ENCODE data around the gene EFCAB12. TPM values are rescaled to one million over a fixed set of nuclear protein-coding genes. Genes with fewer than 3 reads are reported as not detected.
"Not testable (repeated sequence)": the region's sequence is repeated elsewhere in the genome, so short reads cannot be mapped to it uniquely, and the experiment has no call there.

EFCAB12 gene
- polyA plus RNA-seq, 4 donors, result 0.55 to 5.6 (median 3.7) TPM

DNA sequence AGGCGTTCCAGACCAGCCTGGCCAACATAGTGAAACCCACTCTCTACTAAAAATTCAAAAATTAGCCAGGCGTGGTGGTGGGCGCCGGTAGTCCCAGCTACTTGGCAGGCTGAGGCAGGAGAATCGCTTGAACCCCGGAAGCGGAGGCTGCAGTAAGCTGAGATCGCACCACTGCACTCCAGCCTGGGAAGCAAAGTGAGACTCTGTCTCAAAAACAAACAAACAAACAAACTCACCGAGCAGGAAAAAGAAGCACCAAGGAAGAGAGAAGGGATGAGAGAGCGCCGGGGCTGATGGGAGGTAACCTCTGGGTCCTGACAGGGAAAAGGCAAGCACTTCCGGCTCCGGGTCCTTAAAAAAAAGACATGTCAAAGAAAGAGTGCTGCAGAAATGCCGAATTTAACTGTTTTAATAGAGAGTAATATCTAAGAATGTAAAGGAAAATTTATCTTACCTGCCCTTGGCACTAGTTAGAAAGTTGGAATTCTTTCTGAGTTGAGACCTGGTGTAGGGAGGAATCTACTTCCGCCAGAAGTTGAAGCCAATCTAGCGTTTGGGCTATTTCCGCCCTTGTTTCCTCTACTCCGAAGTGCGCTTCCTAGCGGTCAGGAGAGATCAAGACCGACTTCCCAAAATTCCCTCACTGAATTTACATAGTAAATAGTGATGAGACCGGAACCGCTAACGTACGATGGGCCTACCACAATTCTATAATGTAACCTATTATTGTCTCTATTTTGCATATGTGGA, 29.1 kb downstream of the EFCAB12 start:
- DNase-seq (ENCODE audit: low read depth in 4 of 4, low spot score in 3 of 4), result peak; percentile 92 to 95 (median 94)

- DNase-seq (ENCODE audit: low read depth in 4 of 4, low spot score in 3 of 4), result no peak
Observed at GRCh38 chr3:129398803-129399144, 29.7 kb downstream of the EFCAB12 start.

DNA sequence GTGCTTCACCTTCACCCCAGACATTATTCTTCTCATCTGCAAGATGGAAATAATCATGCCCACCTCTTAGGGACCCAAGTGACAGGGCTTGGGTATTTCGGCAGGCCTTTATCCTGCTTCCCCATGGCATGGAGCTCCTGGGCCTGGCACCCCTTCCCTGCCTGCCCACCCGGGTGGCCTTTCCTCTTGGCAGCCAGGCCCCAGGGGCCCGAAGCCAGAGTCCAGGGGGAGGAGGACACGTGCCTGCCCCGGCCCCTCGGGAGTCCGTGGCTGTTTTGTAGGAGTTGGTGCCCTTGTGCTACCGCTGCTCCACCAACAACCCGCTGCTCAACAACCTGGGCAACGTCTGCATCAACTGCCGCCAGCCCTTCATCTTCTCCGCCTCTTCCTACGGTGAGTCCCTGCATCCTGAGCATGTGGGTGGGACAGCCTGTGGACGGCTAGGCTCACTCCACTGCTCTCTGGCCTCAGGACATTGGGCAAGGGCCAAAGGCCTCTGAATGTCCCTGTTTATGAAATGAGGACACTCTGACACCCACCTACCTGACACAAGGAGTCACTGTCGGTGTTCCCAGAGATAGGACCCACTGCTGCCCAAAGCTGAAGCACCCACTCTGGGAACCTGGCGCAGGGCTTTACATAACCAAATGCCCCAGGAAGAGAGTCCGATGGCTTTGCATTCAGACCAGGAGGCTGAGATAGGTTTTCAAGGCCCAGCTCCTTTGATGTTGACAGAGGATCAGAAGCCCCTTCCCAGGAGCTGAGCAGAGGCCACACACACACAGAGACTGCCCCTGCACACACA, 34.5 kb downstream of the EFCAB12 start:
- DNase-seq (ENCODE audit: low read depth in 4 of 4, low spot score in 3 of 4), result not testable (repeated sequence)

DNA sequence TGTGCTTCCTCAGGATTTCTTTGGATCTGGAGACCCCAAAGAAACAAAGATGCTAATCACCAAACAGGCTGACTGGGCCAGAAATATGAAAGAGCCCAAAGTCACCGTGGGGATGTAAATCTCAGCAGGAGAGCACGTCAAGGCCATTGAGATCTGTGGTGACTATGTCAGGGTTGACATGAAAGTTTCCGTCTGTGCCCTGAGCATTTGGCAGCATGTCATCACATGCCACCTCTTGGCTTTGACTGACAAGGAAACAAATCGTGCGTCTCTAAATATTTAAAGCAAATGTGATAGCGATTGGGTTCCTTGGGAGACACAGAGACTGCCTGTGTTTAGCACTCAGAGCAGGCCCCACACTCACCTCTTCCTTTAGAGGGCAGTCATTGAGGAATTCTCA, 35.2 kb downstream of the EFCAB12 start:
- DNase-seq (ENCODE audit: low read depth in 4 of 4, low spot score in 3 of 4), result no peak

DNA sequence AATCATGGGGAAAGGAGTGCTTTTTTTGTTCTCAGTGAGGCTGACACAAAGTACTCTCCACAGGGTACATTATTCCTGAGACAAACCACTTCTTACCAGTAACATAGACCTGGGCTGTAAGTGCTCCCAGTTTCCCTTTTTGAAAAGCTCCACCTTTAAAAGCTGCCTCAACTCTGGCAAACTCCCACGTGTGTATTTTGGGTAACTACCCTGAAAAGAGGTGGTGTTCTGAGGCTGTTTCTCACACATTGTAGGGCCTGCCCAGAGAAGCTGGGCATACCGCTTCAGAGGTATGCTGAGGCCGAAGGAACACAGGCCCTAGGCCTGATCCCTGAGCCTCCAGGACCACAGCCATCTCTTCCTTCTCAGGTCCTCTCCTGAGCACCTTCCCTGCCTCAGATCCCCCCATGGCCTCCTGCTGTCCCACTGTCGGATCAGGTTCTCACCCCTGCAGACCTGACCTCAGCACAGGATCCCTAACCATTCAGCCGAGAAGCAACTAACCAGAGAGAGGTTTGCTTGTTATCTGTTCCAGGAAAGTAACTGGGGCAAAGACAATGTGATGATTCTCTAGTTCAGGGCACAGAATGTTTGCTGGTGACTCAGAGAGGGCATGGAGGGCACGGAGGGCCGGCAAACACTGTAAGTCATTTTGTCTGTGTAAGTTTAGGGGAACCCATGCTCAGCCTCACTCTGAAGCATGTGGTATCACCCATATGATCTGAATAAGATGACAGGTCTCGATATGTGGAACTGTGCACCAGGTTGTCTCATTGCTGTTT, 36.1 kb downstream of the EFCAB12 start:
- not testable (repeated sequence) for DNase-seq (ENCODE audit: low read depth in 4 of 4, low spot score in 3 of 4)

GRCh38 chr3:129391583-129391982, 36.9 kb downstream of the EFCAB12 start:
- DNase-seq (ENCODE audit: low read depth in 4 of 4, low spot score in 3 of 4), result not testable (repeated sequence)

DNA sequence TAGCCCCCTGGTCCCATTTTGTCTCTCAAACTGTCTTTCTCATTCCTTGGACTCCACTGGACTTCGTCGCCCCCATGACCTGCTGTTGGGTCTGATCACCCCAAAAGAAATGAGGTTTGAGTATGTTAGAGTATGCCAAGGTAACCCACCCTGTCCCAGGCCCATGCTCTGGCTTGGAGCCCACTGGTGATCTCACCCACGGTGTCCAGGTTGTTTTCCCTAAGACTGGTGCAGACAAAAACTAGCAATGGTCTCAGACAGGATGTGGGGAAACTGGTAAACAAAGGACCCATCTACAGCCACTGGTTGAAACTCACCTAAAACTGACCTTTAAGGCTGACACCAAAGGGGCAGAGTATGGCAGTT, 38.9 kb downstream of the EFCAB12 start:
- no peak for DNase-seq (ENCODE audit: low read depth in 4 of 4, low spot score in 3 of 4)

DNA sequence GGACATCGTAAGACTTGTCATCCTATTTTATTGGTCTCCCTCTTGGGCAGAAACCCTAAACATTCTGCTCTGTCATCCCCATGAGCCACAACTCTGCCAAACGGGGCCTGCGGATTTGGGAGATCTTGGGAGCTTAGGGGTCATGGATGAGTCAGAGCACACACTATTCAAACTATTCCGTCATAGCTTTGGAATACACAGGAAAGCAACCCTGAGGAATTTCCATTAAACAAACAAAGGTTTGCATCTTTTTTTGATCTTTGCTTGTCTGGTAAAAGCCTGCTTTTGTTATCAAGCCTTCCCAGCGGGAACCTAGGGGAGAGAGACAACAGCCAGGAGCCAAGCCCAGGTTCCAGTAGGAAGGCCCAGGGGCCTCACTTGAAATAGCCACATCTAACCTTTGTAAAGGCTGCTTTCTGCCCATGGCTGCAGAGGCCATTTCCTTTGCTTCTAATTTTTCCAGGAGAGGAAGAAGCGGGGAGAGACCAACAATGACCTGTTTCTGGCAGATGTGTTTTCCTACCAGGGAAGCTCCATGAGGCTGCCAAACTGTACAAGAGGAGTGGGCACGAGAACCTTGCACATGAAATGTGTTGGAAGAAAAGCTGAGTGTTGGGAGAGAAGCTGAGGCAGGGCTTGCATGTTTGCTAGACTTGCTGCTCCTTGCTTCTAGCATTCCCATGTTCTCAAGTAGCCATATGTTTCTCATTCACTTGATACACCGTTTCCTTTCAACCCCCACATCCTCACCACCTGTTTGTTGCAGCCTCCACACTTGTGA, 39.5 kb downstream of the EFCAB12 start:
- DNase-seq (ENCODE audit: low read depth in 4 of 4, low spot score in 3 of 4), result not testable (repeated sequence)

DNA sequence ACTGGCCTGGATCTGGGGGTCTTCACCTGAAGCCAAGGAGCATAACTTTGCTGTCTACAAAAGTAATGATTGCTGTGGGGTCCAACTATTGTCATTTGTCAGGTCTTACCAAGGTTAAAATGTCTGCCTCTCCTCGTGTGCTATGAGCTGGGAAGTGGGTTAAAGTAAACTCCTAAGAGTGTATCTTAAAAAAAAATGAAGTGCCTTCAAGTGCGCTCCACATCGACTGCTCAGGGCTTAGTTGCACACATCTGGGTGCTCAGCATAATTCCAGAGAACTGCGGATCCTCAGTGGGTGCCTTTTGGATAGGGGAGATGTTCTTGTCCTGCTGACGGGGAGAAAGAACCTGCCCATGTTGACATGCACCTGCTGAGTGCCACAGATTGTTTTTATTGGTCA, 40.9 kb downstream of the EFCAB12 start:
- DNase-seq (ENCODE audit: low read depth in 4 of 4, low spot score in 3 of 4), result no peak

- no peak for DNase-seq (ENCODE audit: low read depth in 4 of 4, low spot score in 3 of 4)
Observed at GRCh38 chr3:129386984-129387383, 41.5 kb downstream of the EFCAB12 start.

DNA sequence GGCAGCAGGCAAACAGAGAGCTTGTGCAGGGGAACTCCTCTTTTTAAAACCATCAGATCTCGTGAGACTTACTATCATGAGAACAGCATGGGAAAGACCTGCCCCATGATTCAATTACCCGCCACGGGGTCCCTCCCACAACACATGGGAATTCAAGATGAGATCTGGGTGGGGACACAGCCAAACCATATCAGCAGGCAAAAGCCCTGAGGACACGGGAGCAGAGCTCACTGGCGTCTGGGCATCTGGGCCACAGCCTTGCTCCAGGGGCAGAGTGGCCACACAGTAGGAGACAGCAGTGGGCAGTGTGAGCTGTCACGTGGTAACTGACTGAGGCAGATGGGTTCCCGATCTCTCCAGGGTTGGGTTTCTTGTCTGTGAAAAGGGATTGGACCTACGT, 42.9 kb downstream of the EFCAB12 start:
- DNase-seq (ENCODE audit: low read depth in 4 of 4, low spot score in 3 of 4), result not testable (repeated sequence)

- no peak for DNase-seq (ENCODE audit: low read depth in 4 of 4, low spot score in 3 of 4)
Observed at GRCh38 chr3:129384594-129385323, 43.7 kb downstream of the EFCAB12 start.

GRCh38 chr3:129384103-129384502, 44.3 kb downstream of the EFCAB12 start:
- DNase-seq (ENCODE audit: low read depth in 4 of 4, low spot score in 3 of 4), result not testable (repeated sequence)

DNA sequence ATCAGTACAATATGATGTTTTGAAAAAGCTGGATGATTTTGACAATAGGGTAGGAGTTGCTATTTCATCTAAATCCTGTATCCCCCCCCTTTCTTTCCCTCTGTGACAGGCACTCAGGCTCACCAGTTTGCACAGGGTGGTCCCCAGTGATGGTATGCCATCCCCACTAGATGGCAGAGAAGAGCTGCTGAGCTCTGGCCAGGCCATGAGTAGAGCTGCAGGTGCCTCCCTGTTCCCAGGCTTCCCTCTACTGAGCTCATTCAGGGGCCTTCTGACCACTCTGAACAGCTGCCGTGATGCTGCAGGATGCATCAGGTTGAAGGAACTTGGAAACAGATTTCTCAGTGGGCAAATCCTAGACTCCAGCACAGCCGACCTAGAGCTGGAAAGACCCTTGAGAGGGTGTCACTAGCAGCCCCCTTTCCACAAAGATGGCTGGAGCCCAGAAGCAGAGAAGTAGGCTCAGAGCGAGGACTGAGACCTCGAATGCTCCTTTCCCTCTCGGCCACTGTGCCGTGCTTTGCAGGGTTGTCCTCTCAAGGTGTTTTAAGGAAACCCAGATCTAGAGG, 45.1 kb downstream of the EFCAB12 start:
- peak; percentile 8 to 33 (median 17) for DNase-seq (ENCODE audit: low read depth in 4 of 4, low spot score in 3 of 4)

DNA sequence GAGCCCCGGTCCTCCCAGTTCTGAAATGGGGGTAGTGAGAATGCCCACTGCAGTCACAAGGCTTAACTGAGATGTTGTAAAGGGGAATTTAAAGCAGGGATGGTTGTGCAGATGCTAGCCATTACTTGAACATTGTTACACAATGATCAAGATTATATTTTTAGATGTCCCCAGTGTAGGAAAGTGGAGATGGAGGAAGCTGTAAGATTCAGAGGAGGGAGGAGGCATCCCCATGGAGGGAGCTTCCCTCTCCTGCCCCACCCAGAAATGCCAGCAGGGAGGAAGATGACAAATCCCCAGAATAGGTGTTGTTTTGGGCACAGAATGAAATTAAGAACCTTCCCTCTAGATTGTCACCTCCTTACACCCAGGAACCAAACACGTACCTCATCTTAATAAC, 46.1 kb downstream of the EFCAB12 start:
- DNase-seq (ENCODE audit: low read depth in 4 of 4, low spot score in 3 of 4), result no peak

DNA sequence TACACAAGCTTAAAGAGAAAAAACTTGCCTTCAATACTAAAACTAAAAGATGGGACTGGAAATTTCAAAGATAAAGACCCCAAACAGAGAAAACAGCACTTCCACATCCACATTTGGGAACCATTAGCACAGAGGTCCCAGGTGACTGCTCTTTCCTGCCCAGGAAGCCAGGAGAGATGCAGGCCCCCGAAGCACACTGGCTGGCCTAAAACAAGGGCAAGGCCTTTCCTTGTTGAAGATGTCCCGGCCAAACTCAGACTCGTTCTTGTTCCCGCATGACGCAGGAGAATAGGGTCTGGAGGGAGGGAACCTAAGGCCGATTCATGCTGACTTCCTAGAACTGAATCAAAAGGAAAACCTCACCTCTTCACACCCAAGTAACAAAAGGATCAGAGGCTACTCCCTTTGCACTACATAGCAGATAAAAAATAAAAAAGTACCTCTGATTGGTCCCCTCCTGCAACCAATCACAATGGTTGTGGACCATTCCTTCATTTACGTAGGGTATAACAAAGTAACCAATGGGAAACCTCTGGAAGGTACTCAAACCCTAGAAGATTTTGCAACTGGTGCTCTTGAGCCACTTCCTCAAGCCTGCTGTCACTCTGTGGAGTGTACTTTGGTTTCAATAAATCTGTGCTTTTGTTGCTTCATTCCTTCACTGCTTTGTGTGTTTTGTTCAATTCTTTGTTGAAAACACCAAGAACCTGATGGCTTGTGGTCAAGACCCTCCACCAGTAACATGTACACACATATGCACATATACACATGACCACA, 48.7 kb downstream of the EFCAB12 start:
- no peak for DNase-seq (ENCODE audit: low read depth in 4 of 4, low spot score in 3 of 4)

DNA sequence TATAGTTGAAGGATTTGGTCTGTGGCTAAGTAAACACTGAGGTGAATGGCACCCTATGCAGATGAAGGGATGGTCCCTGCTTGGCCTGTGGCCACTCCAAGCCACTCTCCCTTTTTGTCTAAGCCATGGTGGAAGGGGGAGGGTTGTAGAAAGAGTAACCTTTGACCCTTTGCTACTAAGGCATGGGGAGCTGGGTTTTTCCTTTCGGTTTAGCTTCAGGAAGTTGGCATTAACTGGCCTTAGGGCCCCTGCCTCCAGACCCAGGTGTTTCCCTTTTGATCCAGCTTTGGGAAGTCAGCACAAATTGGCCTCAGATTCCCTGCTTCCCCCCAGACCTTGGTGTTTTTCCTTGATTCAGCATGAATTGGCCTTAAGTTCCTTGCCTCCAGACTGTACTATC, 49.5 kb downstream of the EFCAB12 start:
- no peak for DNase-seq (ENCODE audit: low read depth in 4 of 4, low spot score in 3 of 4)

- no peak for DNase-seq (ENCODE audit: low read depth in 4 of 4, low spot score in 3 of 4)
Observed at GRCh38 chr3:129377615-129378014, 50.8 kb downstream of the EFCAB12 start.

DNA sequence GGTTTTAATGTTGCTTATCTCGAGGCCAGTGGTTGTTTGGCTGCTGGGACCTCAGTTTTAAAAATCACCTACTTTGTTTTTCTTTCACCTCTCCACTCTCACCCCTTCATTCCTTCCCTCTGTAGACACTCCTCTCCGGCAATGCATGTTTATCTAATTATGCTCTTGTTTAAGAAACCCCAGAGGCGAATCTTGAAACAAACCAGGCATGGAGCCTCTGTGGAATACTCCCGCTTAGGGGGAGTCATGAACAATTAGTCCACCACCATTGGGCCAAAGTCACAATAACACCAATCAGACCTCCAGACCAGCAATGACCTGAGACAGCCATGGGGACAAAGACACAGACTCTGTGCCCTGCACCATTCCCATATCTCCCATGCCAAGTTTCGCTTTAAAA, 53.3 kb downstream of the EFCAB12 start:
- DNase-seq (ENCODE audit: low read depth in 4 of 4, low spot score in 3 of 4), result no peak

All from left renal pelvis (tissue), 4 donors.